ENCODE data around the gene FAM222A.
"Not testable (repeated sequence)": the region's sequence is repeated elsewhere in the genome, so short reads cannot be mapped to it uniquely, and the experiment has no call there.

FAM222A gene

DNA sequence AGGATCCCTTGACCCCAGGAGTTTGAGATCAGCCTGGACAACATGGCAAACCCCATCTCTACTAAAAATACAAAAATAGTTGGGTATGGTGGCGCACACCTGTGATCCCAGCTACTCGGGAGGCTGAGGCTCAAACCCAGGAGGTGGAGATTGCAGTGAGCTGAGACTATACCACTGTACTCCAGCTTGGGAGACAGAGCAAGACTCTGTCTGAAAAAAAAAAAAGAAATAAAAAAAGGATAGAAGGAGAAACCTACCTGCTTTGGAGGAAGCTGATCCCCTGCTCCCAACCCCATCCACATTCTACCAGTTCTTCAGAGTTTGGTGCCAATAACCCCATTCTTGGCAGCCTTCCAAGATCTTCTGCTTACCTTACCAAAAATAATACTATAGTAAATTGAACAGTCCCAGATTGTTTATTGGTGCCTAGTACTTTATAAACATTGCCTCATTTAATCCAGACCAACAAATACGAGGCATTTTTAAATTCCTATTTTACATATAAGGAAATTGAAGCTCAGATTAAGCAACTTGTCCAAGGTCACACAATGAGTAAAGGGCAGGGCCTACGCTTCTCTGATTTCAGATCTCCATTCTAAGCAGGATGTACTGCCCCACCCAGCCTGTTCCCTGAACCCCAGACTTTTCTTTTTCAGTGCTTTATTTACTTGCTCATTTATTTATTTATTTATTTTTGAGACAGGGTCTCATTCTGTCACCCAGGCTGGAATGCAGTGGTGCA lies 33.2 kb upstream of the FAM222A start:
- no peak overlapping the region for H3K4me3 ChIP-seq (ENCODE audit: low read length)
- no peaks in the 10 kb centered on the region for H3K36me3 ChIP-seq (ENCODE audit: insufficient read depth, low read length)
- peaks cover 53% of the 10 kb centered on the region for H3K27me3 ChIP-seq (ENCODE audit: control insufficient read depth, insufficient read depth, low read length)
- H3K4me1 ChIP-seq (ENCODE audit: control insufficient read depth, insufficient read depth, low read length): no peaks in the 10 kb centered on the region
- no peak overlapping the region for H3K9ac ChIP-seq (ENCODE audit: low read depth, low read length)
- H3K9me3 ChIP-seq (replicated peaks; ENCODE audit: low read length): no peaks in the 10 kb centered on the region
- H3K4me2 ChIP-seq (ENCODE audit: low read length): no peak overlapping the region

- H3K4me1 ChIP-seq (ENCODE audit: control insufficient read depth, insufficient read depth, low read length): no peaks in the 10 kb centered on the region
- no peaks in the 10 kb centered on the region for H3K36me3 ChIP-seq (ENCODE audit: insufficient read depth, low read length)
- H3K4me3 ChIP-seq (ENCODE audit: low read length): no peak overlapping the region
- H3K9me3 ChIP-seq (replicated peaks; ENCODE audit: low read length): no peaks in the 10 kb centered on the region
- peaks cover 48% of the 10 kb centered on the region for H3K27me3 ChIP-seq (ENCODE audit: control insufficient read depth, insufficient read depth, low read length)
- H3K4me2 ChIP-seq (ENCODE audit: low read length): no peak overlapping the region
- H3K9ac ChIP-seq (ENCODE audit: low read depth, low read length): no peak overlapping the region
Observed at GRCh38 chr12:109681986-109682707, 31.5 kb upstream of the FAM222A start.

DNA sequence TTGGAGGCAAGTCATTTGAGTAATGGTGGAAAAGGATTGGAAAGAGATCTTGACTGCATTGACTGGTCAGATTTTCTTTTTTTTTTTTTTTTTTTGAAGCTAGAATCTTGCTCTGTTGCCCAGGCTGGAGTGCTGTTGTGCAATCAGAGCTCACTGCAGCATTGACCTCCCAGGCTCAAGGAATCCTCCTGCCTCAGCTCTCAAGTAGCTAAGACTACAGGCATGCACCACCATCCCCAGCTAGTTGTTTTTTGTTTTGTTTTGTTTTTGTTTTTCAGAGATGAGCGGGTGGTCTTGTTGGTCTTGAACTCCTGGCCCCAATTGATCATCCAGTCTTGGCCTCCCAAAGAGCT lies 30.9 kb upstream of the FAM222A start:
- Histone ChIP-seq H3K4me3 (ENCODE audit: low read length) (no peak overlapping the region), H3K27me3 (ENCODE audit: control insufficient read depth, insufficient read depth, low read length) (peaks cover 42% of the 10 kb centered on the region), H3K36me3 (ENCODE audit: insufficient read depth, low read length) (no peaks in the 10 kb centered on the region), H3K9me3 (replicated peaks; ENCODE audit: low read length) (no peaks in the 10 kb centered on the region), H3K9ac (ENCODE audit: low read depth, low read length) (no peak overlapping the region), H3K4me1 (ENCODE audit: control insufficient read depth, insufficient read depth, low read length) (no peaks in the 10 kb centered on the region), H3K4me2 (ENCODE audit: low read length) (no peak overlapping the region)

- Histone ChIP-seq H3K9ac (ENCODE audit: low read depth, low read length) (no peak overlapping the region), H3K36me3 (ENCODE audit: insufficient read depth, low read length) (no peaks in the 10 kb centered on the region), H3K27me3 (ENCODE audit: control insufficient read depth, insufficient read depth, low read length) (peaks cover 36% of the 10 kb centered on the region), H3K4me3 (ENCODE audit: low read length) (no peak overlapping the region), H3K4me2 (ENCODE audit: low read length) (no peak overlapping the region), H3K4me1 (ENCODE audit: control insufficient read depth, insufficient read depth, low read length) (no peaks in the 10 kb centered on the region), H3K9me3 (replicated peaks; ENCODE audit: low read length) (no peaks in the 10 kb centered on the region)
Observed at GRCh38 chr12:109683316-109683715, 30.3 kb upstream of the FAM222A start.

- no peaks in the 10 kb centered on the region for H3K36me3 ChIP-seq (ENCODE audit: insufficient read depth, low read length)
- H3K9ac ChIP-seq (ENCODE audit: low read depth, low read length): no peak overlapping the region
- no peaks in the 10 kb centered on the region for H3K9me3 ChIP-seq (replicated peaks; ENCODE audit: low read length)
- no peak overlapping the region for H3K4me2 ChIP-seq (ENCODE audit: low read length)
- H3K4me3 ChIP-seq (ENCODE audit: low read length): no peak overlapping the region
- no peaks in the 10 kb centered on the region for H3K4me1 ChIP-seq (ENCODE audit: control insufficient read depth, insufficient read depth, low read length)
- peaks cover 21% of the 10 kb centered on the region for H3K27me3 ChIP-seq (ENCODE audit: control insufficient read depth, insufficient read depth, low read length)
Observed at GRCh38 chr12:109685574-109686447, 27.8 kb upstream of the FAM222A start.

DNA sequence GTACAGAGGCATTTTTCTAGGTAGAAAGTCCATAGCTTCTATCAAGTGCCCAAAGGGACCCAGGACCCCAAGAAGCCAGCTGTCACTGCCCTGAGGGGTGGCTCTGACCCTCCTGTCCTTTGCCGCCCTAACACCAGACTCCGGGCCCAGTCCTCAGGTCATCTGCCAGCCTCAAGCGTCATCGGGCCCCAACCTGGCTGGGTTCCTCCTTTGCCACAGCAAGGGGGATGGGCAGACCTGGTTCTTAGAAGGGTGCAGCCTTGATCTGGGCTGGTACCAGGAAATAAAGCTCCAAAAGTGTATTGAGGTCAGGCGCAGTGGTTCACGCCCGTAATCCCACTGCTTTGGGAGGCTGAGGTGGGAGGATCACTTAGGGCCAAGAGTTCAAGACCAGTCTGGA lies 27.1 kb upstream of the FAM222A start:
- Histone ChIP-seq H3K9me3 (replicated peaks; ENCODE audit: low read length) (no peaks in the 10 kb centered on the region), H3K36me3 (ENCODE audit: insufficient read depth, low read length) (no peaks in the 10 kb centered on the region), H3K4me1 (ENCODE audit: control insufficient read depth, insufficient read depth, low read length) (no peaks in the 10 kb centered on the region), H3K4me3 (ENCODE audit: low read length) (no peak overlapping the region), H3K9ac (ENCODE audit: low read depth, low read length) (no peak overlapping the region), H3K27me3 (ENCODE audit: control insufficient read depth, insufficient read depth, low read length) (peaks cover 21% of the 10 kb centered on the region), H3K4me2 (ENCODE audit: low read length) (no peak overlapping the region)

- H3K9me3 ChIP-seq (replicated peaks; ENCODE audit: low read length): no peaks in the 10 kb centered on the region
- no peak overlapping the region for H3K9ac ChIP-seq (ENCODE audit: low read depth, low read length)
- H3K4me2 ChIP-seq (ENCODE audit: low read length): no peak overlapping the region
- peaks cover 29% of the 10 kb centered on the region for H3K27me3 ChIP-seq (ENCODE audit: control insufficient read depth, insufficient read depth, low read length)
- H3K4me1 ChIP-seq (ENCODE audit: control insufficient read depth, insufficient read depth, low read length): no peaks in the 10 kb centered on the region
- H3K4me3 ChIP-seq (ENCODE audit: low read length): no peak overlapping the region
- no peaks in the 10 kb centered on the region for H3K36me3 ChIP-seq (ENCODE audit: insufficient read depth, low read length)
Observed at GRCh38 chr12:109687250-109687649, 26.4 kb upstream of the FAM222A start.

GRCh38 chr12:109689426-109689825 lies 24.2 kb upstream of the FAM222A start:
- no peaks in the 10 kb centered on the region for H3K4me1 ChIP-seq (ENCODE audit: control insufficient read depth, insufficient read depth, low read length)
- H3K4me2 ChIP-seq (ENCODE audit: low read length): no peak overlapping the region
- H3K4me3 ChIP-seq (ENCODE audit: low read length): no peak overlapping the region
- H3K36me3 ChIP-seq (ENCODE audit: insufficient read depth, low read length): no peaks in the 10 kb centered on the region
- H3K9ac ChIP-seq (ENCODE audit: low read depth, low read length): no peak overlapping the region
- peaks cover 30% of the 10 kb centered on the region for H3K27me3 ChIP-seq (ENCODE audit: control insufficient read depth, insufficient read depth, low read length)
- H3K9me3 ChIP-seq (replicated peaks; ENCODE audit: low read length): no peaks in the 10 kb centered on the region

- no peak overlapping the region for H3K4me3 ChIP-seq (ENCODE audit: low read length)
- peaks cover 27% of the 10 kb centered on the region for H3K27me3 ChIP-seq (ENCODE audit: control insufficient read depth, insufficient read depth, low read length)
- H3K9ac ChIP-seq (ENCODE audit: low read depth, low read length): no peak overlapping the region
- no peaks in the 10 kb centered on the region for H3K9me3 ChIP-seq (replicated peaks; ENCODE audit: low read length)
- H3K4me2 ChIP-seq (ENCODE audit: low read length): no peak overlapping the region
- no peaks in the 10 kb centered on the region for H3K4me1 ChIP-seq (ENCODE audit: control insufficient read depth, insufficient read depth, low read length)
- H3K36me3 ChIP-seq (ENCODE audit: insufficient read depth, low read length): no peaks in the 10 kb centered on the region
Observed at GRCh38 chr12:109693160-109693559, 20.5 kb upstream of the FAM222A start.

GRCh38 chr12:109693653-109694600 lies 19.7 kb upstream of the FAM222A start:
- no peaks in the 10 kb centered on the region for H3K36me3 ChIP-seq (ENCODE audit: insufficient read depth, low read length)
- H3K9ac ChIP-seq (ENCODE audit: low read depth, low read length): no peak overlapping the region
- no peak overlapping the region for H3K4me3 ChIP-seq (ENCODE audit: low read length)
- no peak overlapping the region for H3K4me2 ChIP-seq (ENCODE audit: low read length)
- peaks cover 28% of the 10 kb centered on the region for H3K27me3 ChIP-seq (ENCODE audit: control insufficient read depth, insufficient read depth, low read length)
- no peaks in the 10 kb centered on the region for H3K4me1 ChIP-seq (ENCODE audit: control insufficient read depth, insufficient read depth, low read length)
- H3K9me3 ChIP-seq (replicated peaks; ENCODE audit: low read length): no peaks in the 10 kb centered on the region

GRCh38 chr12:109694629-109695028 lies 19.0 kb upstream of the FAM222A start:
- not testable (repeated sequence) for H3K9ac ChIP-seq (ENCODE audit: low read depth, low read length); H3K4me3 ChIP-seq (ENCODE audit: low read length); H3K4me1 ChIP-seq (ENCODE audit: control insufficient read depth, insufficient read depth, low read length); H3K36me3 ChIP-seq (ENCODE audit: insufficient read depth, low read length); H3K9me3 ChIP-seq (replicated peaks; ENCODE audit: low read length); H3K4me2 ChIP-seq (ENCODE audit: low read length)
- peaks cover 30% of the 10 kb centered on the region for H3K27me3 ChIP-seq (ENCODE audit: control insufficient read depth, insufficient read depth, low read length)
